GM19043 (cell line): Measurements from ENCODE around the gene SZRD1.

Experiments used
- ATAC-seq: cut with Tn5 transposase; IDR thresholded peaks from one replicate; pipeline ENCODE4 v1.9.1; 2021; ENCODE audit warnings: low read depth; ENCODE audit not compliant: unreplicated experiment

Gene SZRD1

DNA sequence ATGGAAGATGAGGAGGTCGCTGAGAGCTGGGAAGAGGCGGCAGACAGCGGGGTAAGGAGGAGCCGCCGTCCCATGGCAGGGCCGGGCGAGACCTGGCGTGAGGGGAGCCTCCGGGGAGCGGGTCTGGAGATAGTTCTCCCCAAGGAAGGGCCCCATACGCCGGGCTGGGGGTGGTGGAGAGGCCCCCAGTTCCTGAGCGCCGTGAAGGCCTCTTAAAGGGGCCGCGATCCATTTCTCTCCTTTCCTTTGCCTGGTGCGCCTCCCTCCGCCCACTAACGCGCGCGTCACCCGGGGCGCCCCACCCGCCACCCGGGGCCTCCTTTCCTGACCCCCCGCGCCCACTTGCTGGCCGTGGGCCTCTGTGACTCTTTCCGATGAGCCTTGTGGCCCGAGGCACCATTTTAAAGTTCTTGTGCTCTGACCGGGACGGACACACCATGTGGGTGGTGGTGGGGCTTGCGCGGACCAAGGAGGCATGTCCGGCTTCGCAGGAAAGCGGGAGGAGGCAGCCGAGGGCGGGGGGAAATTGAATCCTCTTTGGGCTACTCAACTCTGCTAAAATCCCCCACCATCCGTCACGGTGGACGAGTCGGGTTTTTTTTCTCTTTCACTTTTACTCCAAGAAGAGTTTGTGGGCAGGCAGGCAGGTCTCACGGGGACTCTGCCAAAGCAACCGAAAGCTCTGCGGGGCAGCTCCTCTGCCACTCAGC lies 371 bp downstream of the SZRD1 start:
- ATAC-seq, result peak; percentile 45

DNA sequence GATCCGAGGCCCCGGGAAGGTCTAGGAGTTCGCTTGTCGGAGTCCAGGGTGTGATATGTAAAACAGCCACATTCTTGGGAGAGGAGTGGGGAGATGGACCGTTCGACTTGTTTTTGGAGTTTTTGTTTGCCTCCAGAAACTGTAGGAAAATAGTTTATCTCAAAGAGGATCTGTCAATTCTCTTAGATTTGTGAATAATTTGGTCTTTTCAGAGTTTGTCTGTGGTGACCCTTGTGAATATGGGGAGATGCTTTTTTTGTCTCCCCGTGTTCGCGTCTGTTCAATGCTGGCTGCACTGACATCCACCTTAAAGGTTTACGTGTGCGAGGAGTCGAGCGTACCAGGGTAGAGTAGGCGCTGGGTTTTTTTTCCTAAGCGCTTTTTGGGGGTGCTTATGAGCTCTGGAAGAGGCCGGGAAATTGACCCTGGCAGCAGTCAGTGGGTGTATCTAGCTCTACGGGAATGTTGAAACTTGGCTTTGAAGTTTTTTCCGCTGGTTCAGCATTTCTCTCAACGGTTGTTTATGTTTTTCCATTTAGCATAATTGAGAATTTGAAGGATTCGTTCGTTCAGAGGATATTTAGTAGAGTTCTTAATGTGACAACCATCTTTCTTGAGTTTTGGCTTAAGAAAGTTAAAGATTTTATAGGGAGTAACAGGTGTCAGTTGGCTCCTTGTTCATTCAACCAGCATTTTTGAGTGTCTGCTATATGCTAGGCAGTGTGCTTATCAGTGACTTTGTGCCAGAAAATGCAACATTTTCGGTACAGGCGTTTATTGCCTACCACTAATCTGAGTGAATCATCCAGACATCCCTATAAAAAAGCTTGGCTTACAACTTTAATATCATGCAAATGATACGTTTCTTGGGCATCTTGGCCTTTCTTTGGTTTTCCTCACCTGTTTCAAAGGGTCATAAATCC lies 1.2 kb downstream of the SZRD1 start:
- ATAC-seq, result no peak

DNA sequence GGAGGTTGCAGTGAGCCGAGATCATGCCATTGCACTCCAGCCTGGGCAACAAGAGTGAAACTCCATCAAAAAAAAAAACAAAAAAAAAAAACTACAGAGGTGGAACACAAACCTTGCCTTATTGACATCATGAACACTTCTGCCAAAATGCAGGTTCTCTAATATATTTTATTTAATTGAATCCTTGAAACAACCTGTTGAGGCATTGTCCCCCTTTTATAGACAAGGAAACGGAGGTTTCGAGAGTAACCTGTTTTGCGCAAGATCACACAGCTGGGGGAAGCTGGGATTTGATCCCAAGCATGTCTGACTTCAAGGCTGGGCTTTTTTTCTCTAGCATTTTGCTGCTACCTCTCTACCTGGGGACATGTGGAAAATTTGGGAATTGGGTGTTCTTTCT lies 2.8 kb downstream of the SZRD1 start:
- ATAC-seq, result no peak

GRCh38 chr1:16371725-16372124 lies 4.7 kb downstream of the SZRD1 start:
- no peak for ATAC-seq

GRCh38 chr1:16372535-16373285 lies 5.7 kb downstream of the SZRD1 start:
- ATAC-seq, result no peak

- no peak for ATAC-seq
These were observed 7.2 kb downstream of the SZRD1 start for GRCh38 chr1:16374266-16374665.

- no peak for ATAC-seq
These were observed 8.7 kb downstream of the SZRD1 start for GRCh38 chr1:16375521-16376340.

DNA sequence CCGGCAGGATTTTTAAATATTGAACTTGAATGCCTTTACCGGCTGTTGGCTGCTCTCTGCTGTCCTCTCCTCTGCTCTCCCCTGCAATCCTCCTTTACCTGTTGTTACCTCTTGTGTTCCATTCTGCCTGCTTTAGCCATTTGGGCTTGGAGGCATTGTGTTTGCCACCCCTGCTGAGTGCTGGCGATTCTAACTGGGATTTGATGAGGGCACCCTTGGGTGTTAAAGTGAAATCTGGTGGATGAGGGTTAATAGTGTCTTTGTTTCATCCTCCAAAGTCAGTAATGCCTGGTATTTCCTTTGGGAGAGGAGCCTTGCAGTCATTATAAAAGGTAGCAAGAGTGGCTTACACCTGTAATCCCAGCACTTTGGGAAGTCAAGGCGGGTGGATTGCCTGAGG lies 9.9 kb downstream of the SZRD1 start:
- no peak for ATAC-seq

DNA sequence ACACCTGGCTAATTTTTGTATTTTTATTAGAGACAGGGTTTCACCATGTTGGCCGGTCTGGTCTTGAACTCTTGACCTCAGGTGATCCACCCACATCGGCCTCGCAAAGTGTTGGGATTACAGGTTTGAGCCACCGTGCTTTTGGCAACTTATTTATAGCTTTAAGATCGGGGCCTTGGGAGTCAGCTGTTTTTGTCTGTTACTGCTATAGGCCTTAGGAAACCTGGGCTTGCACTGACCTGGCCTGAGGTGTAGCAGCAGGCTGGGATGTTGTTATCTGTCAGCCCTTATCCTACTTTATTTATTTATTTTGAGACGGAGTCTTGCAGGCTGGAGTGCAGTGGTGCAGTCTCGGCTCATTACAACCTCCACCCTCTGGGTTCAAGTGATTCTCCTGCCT lies 11.4 kb downstream of the SZRD1 start:
- ATAC-seq, result no peak

DNA sequence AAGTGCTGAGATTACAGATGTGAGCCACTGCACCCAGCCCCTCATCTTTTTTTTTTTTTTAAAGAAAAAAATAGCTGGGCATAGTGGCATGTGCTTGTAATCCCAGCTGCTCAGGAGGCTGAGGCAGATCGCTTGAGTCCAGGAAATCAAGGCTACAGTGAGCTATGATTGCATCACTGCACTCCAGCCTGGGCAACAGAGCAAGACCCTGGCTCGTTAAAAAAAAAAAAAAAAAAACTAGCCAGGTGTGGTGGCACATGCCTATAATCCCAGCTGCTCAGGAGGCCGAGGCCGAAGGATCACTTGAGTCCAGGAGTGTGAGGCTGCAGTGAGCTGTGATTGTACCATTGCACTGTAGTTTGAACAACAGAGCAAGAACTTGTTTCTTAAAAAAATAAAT lies 13.8 kb downstream of the SZRD1 start:
- ATAC-seq, result no peak

GRCh38 chr1:16383888-16384287 lies 16.8 kb downstream of the SZRD1 start:
- ATAC-seq, result no peak

DNA sequence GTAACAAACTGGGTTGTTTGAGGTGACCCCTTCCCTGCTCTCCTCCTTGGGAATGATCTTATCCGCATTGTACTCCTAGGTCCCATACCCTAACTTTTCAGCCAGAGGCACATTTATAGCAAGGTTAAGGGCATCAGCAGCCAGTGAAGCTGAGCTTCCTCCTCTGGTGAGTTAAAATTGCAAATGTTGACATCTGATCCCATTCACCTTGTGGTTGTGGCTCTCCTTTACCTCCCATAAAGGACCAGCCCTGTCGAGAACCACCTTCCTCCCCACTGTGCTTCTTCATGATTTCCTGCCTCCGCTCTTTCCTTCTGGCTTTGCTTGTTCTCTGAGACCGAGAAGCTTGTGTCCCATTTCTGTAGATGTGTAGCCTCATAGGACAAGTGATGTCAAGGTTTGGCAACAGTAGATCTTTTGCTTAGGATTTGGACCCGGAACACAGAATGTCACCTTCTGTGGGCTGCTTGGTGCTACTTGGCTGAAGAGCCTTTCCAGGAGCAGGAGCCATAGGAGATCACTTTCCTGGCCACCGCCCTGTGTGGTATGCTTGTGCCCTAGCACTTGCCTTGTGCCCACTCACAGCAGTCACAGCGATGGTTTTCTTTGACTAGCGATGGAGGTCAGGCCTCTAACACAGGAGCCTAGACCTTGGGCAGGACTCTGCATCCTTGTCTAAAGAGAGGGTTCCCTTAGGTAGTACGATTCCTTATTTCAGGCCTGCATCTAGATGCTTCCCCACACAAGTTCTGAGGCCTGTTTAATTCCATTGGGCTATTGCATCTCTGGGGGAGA lies 18.8 kb downstream of the SZRD1 start:
- ATAC-seq, result no peak

- ATAC-seq, result no peak
These were observed 19.5 kb downstream of the SZRD1 start for GRCh38 chr1:16386454-16387113.

- ATAC-seq, result no peak
These were observed 20.5 kb downstream of the SZRD1 start for GRCh38 chr1:16387201-16388188.

DNA sequence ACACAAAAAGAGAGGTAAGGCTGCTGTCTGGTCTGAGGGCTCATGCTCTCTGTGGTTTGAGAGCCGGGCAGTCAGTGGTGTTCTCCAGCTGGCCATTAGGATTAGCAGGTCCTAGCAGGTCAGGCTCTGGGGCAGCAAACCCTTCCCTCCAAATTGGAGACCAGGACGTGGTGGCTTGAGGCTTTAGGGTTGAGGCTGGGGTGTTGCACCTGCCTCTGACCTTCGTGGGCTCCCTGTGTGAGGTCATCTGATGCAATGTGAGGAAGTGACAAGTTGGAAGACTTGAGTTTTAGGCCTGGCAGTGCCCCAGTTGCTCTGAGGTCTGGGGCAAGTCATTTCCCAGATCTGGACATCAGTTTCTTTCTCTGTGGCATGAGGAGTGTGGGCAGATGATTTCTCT lies 24.4 kb downstream of the SZRD1 start:
- ATAC-seq, result no peak

DNA sequence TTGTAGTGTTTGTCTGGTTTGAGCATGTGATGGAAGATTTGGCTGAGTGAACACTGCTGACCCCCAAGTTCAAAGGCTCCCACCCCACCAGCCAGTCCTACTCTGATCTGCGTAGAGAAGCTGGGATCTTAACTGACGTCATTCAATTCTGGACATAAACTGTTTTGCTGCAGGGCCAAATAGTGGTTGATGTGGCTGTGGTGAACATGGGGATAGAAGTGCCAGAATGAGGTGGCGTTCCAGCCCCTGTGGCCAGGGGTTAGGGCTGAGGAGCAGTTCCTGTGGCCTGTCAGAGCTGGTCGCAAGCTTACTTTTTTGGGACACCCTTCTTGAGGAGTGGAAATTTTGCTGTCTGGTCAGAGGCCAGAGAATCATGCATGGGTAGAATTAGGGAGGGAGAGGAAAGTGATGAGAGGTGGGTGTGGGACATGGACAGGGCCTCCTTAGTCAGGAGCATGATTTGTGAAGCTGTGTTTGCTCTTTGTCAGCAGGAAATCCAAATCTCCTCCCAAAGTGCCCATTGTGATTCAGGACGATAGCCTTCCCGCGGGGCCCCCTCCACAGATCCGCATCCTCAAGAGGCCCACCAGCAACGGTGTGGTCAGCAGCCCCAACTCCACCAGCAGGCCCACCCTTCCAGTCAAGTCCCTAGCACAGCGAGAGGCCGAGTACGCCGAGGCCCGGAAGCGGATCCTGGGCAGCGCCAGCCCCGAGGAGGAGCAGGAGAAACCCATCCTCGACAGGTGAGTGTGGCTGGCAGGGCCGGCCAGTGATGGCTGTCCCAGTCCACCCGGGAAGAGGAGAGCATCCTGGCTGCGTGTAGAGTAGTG lies 25.9 kb downstream of the SZRD1 start:
- no peak for ATAC-seq
